MCF 10A (cell line): ENCODE data around the gene COQ6. TPM values are rescaled to one million over a fixed set of nuclear protein-coding genes. Genes with fewer than 3 reads are reported as not detected.

Experiments
- BruUV-seq: library from RNA; stranded (reverse); fragments of 400-500 nt; replicated peaks from 2 replicates; lab custom pipeline; 2021; lab: Mats Ljungman, UMichigan
- CTCF ChIA-PET: fragments of 300-600 bp; sonication (Branson Sonifier 250); formaldehyde crosslinking; extraction: SDS; loops from one replicate; lab custom pipeline; 2021; ENCODE audit warnings: antibody characterized with exemption, inconsistent platforms; lab: Yijun Ruan, JAX
- POLR2A ChIA-PET: fragments of 300-600, 350-650 bp; sonication (Branson Sonifier 250); formaldehyde crosslinking; extraction: SDS; loops from one replicate; lab custom pipeline; 2020; ENCODE audit warnings: antibody characterized with exemption, inconsistent platforms; lab: Yijun Ruan, JAX
- DNase-seq: peaks from one replicate; pipeline ENCODE4 v3.0.0-alpha.2; 2018; ENCODE audit not compliant: unreplicated experiment
- H3K27ac Mint-ChIP-seq: one replicate; pipeline ENCODE4 v1.8.0; 2022; ENCODE audit warnings: mild to moderate bottlenecking, low read depth, mixed read lengths; ENCODE audit not compliant: unreplicated experiment
- H3K27me3 Mint-ChIP-seq: one replicate; pipeline ENCODE4 v1.8.0; 2022; ENCODE audit warnings: mixed read lengths; ENCODE audit not compliant: insufficient read depth, unreplicated experiment
- H3K36me3 Mint-ChIP-seq: one replicate; pipeline ENCODE4 v1.8.0; 2022; ENCODE audit warnings: mild to moderate bottlenecking, moderate library complexity, mixed read lengths; ENCODE audit not compliant: insufficient read depth, unreplicated experiment
- H3K4me1 Mint-ChIP-seq: one replicate; pipeline ENCODE4 v1.8.0; 2022; ENCODE audit warnings: mixed read lengths; ENCODE audit not compliant: insufficient read depth, unreplicated experiment
- H3K4me3 Mint-ChIP-seq: one replicate; pipeline ENCODE4 v1.8.0; 2022; ENCODE audit warnings: mild to moderate bottlenecking, moderate library complexity, mixed read lengths; ENCODE audit not compliant: unreplicated experiment
- H3K9me3 Mint-ChIP-seq: one replicate; pipeline ENCODE4 v1.8.0; 2022; ENCODE audit warnings: mixed read lengths; ENCODE audit not compliant: unreplicated experiment
- intact Hi-C: fragments of 100-400 bp; cut with micrococcal nuclease; formaldehyde crosslinking; loops from 2 replicates; pipeline ENCODE4 v1.14.1; 2022
- total RNA-seq: library from RNA; stranded (reverse); gene quantifications from 2 replicates; pipeline ENCODE4 v1.2.3, GENCODE V29; 2022
- TF ChIP-seq, protein P1 (sequence below): fragments of 200-600 bp; IDR thresholded peaks from one replicate; pipeline ENCODE4 v1.8.0; 2022; ENCODE audit warnings: antibody characterized with exemption, mild to moderate bottlenecking; ENCODE audit not compliant: unreplicated experiment

Gene COQ6
- total RNA-seq, 1 experiment from 2014 or later: 25.5 TPM

DNA sequence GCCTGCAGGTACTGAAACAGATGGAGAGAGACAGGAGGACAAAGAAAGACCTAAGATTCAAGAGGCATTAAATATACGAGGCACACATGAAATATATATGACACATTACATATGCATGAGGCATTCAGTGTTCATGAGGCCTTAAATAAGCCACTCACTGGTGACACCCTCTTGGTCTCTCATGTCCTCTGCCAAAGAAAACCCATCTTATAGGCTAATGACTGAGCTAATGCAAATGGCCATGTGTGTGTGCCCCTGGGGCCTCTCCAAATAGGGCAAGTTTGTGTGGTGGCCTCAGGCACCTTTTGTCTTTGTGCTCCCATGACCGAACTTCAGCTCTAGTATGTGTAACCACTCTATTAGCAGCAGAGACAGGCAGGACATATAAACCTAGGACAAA, 18.8 kb downstream of the COQ6 start:
- TF ChIP-seq, protein P1, sequence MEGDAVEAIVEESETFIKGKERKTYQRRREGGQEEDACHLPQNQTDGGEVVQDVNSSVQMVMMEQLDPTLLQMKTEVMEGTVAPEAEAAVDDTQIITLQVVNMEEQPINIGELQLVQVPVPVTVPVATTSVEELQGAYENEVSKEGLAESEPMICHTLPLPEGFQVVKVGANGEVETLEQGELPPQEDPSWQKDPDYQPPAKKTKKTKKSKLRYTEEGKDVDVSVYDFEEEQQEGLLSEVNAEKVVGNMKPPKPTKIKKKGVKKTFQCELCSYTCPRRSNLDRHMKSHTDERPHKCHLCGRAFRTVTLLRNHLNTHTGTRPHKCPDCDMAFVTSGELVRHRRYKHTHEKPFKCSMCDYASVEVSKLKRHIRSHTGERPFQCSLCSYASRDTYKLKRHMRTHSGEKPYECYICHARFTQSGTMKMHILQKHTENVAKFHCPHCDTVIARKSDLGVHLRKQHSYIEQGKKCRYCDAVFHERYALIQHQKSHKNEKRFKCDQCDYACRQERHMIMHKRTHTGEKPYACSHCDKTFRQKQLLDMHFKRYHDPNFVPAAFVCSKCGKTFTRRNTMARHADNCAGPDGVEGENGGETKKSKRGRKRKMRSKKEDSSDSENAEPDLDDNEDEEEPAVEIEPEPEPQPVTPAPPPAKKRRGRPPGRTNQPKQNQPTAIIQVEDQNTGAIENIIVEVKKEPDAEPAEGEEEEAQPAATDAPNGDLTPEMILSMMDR: no peak
- intact Hi-C loops: no loop called here
- POLR2A ChIA-PET: interaction anchor here (0.6 to 1.0 kb wide), 2 partner anchors 23 to 795 kb away, joined by 3 read pairs; no protein-coding TSS in a partner anchor
- no peaks in the 10 kb centered on the region for H3K4me1 Mint-ChIP-seq
- H3K4me3 Mint-ChIP-seq: no peak overlapping the region
- no peaks in the 10 kb centered on the region for H3K27me3 Mint-ChIP-seq
- BruUV-seq: no TSS peak
- DNase-seq: no peak
- no peak overlapping the region for H3K27ac Mint-ChIP-seq
- H3K9me3 Mint-ChIP-seq: no peaks in the 10 kb centered on the region
- H3K36me3 Mint-ChIP-seq: peaks cover 39% of the 10 kb centered on the region
- CTCF ChIA-PET: no interaction called here

DNA sequence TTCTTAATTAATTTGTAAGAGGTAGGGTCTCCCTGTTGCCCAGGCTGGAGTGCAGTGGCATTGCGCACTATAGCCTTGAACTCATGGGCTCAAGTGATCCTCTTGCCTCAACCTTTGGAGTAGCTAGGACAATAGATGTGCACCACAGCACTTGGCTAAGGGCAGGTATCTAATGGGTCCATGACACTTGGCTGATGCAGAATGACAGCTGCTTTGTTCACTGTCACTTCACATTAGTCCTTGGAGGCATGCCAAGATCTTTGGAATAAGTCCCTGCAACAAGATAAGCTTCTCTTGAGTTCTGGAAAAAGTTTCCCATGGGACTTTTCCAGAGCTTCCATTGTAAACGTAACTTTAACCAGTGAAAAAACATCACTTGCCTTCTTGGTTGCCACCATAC, 23.4 kb downstream of the COQ6 start:
- Mint-ChIP-seq H3K9me3 (no peaks in the 10 kb centered on the region), H3K4me1 (no peaks in the 10 kb centered on the region), H3K4me3 (no peak overlapping the region), H3K36me3 (peaks cover 46% of the 10 kb centered on the region), H3K27ac (no peak overlapping the region), H3K27me3 (no peaks in the 10 kb centered on the region)
- ChIA-PET CTCF (no interaction called here), POLR2A (no interaction called here)
- no peak for DNase-seq
- TF ChIP-seq, protein P1: no peak
- intact Hi-C loops: no loop called here
- BruUV-seq: no TSS peak

DNA sequence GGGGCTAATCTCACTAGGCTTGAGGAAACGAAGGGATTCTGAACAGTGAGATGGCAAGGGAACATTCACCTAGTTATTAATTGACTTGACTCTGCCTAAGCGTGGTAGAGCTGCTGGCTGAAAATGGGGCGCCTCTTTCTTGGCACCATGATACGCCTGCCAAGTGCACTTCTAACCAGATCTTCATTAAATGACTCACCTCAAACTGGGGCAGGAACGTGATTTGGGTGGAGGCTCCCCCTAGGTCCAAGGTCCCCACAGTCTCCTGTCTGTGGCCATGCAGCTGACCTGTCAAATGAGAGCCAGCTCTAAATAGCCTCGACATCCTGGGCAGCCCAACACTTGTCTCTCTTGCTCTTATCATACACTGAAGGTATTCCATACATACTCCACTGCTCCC, 26.0 kb downstream of the COQ6 start:
- ChIA-PET CTCF (no interaction called here), POLR2A (no interaction called here)
- intact Hi-C loops: no loop called here
- Mint-ChIP-seq H3K4me3 (no peak overlapping the region), H3K36me3 (peaks cover 34% of the 10 kb centered on the region), H3K4me1 (no peaks in the 10 kb centered on the region), H3K9me3 (no peaks in the 10 kb centered on the region), H3K27ac (no peak overlapping the region), H3K27me3 (no peaks in the 10 kb centered on the region)
- BruUV-seq: no TSS peak
- TF ChIP-seq, protein P1: no peak
- no peak for DNase-seq

DNA sequence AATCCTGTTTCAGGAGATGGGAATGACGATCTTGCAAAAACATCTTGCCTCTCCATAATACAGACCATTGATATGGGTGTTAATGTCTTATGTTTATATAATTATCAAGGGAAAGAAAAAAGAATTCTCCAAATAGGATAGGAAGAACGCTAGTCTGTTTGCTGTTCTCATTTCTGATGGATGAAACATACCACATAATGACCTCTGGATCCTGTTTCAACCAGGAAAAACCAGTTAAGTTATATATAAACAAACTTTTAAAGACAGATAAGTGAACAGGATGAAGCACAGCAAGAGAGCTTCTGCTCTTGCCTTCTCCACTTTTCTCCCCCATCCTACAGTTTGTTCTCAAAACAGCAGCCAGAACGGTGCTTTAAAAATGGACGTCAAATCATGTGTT, 27.8 kb downstream of the COQ6 start:
- Mint-ChIP-seq H3K27me3 (no peaks in the 10 kb centered on the region), H3K27ac (no peak overlapping the region), H3K4me3 (no peak overlapping the region), H3K4me1 (no peaks in the 10 kb centered on the region), H3K9me3 (no peaks in the 10 kb centered on the region), H3K36me3 (peaks cover 25% of the 10 kb centered on the region)
- no TSS peak for BruUV-seq
- no peak for DNase-seq
- intact Hi-C loops: no loop called here
- CTCF ChIA-PET: interaction anchor here (0.6 to 1.7 kb wide), 3 partner anchors 14 to 775 kb away, joined by 5 to 6 read pairs (median 6); no protein-coding TSS in a partner anchor
- POLR2A ChIA-PET: interaction anchor here (0.7 kb wide), 1 partner anchor 31 kb away, joined by 3 read pairs; no protein-coding TSS in a partner anchor
- TF ChIP-seq, protein P1: no peak
